GM23338 (cell line): ENCODE measurements around the gene PFKFB2. TPM values are rescaled to one million over a fixed set of nuclear protein-coding genes. Genes with fewer than 3 reads are reported as not detected.

Source experiments
- ATAC-seq: fragments of 200-7000 bp; cut with Tn5 transposase; 3 replicates; pipeline ENCODE4 v1.9.1; 2020
- DNase-seq: peaks from one replicate; pipeline ENCODE4 v3.0.0-alpha.2; 2015; ENCODE audit warnings: low spot score
- H2AFZ ChIP-seq: fragments of 200-600 bp; sonication (generic); 2 replicates; pipeline ENCODE4 v1.8.0; 2016; ENCODE audit warnings: antibody characterized with exemption, mild to moderate bottlenecking, moderate library complexity
- H3F3A ChIP-seq: fragments of 200-600 bp; sonication (generic); replicated peaks from 2 replicates; pipeline ENCODE4 v1.8.0; 2017; ENCODE audit warnings: antibody characterized with exemption, mixed run types, low read depth
- H3K27ac ChIP-seq: fragments of 200-600 bp; sonication (generic); 2 replicates; pipeline ENCODE4 v1.6.1; 2016; ENCODE audit warnings: low read depth
- H3K27me3 ChIP-seq: fragments of 200-600 bp; sonication (generic); 2 replicates; pipeline ENCODE4 v1.8.0; 2016; ENCODE audit warnings: mild to moderate bottlenecking, mixed run types, moderate library complexity; ENCODE audit not compliant: insufficient read depth
- H3K36me3 ChIP-seq: fragments of 200-600 bp; sonication (generic); 2 replicates; pipeline ENCODE4 v1.8.0; 2016; ENCODE audit warnings: mild to moderate bottlenecking; ENCODE audit not compliant: insufficient read depth
- H3K4me1 ChIP-seq: fragments of 200-600 bp; sonication (generic); 2 replicates; pipeline ENCODE4 v1.8.0; 2016; ENCODE audit warnings: mild to moderate bottlenecking, moderate library complexity; ENCODE audit not compliant: insufficient read depth
- H3K4me2 ChIP-seq: fragments of 200-600 bp; sonication (generic); 2 replicates; pipeline ENCODE4 v1.7.1; 2017; ENCODE audit warnings: mixed run types
- H3K4me3 ChIP-seq: fragments of 200-600 bp; sonication (generic); 2 replicates; pipeline ENCODE4 v1.6.1; 2016; ENCODE audit warnings: mixed run types
- H3K79me2 ChIP-seq: fragments of 200-600 bp; sonication (generic); replicated peaks from 2 replicates; pipeline ENCODE4 v1.8.0; 2017; ENCODE audit warnings: mild to moderate bottlenecking; ENCODE audit not compliant: insufficient read depth
- H3K9me2 ChIP-seq: fragments of 200-600 bp; sonication (generic); 2 replicates; pipeline ENCODE4 v1.8.0; 2017; ENCODE audit not compliant: insufficient read depth
- H4K20me1 ChIP-seq: fragments of 200-600 bp; sonication (generic); replicated peaks from 2 replicates; pipeline ENCODE4 v1.8.0; 2017; ENCODE audit warnings: mild to moderate bottlenecking; ENCODE audit not compliant: insufficient read depth
- H3K27ac Mint-ChIP-seq: 2 replicates; pipeline ENCODE4 v1.8.0; 2020; ENCODE audit warnings: inconsistent platforms, mild to moderate bottlenecking, moderate library complexity, mixed read lengths
- H3K27me3 Mint-ChIP-seq: 3 replicates; pipeline ENCODE4 v1.8.0; 2022; ENCODE audit warnings: low read depth, mild to moderate bottlenecking, moderate library complexity, mixed read lengths, inconsistent platforms; ENCODE audit not compliant: insufficient read depth, poor library complexity
- H3K36me3 Mint-ChIP-seq: 3 replicates; pipeline ENCODE4 v1.8.0; 2021; ENCODE audit warnings: low read depth, mild to moderate bottlenecking, inconsistent platforms, moderate library complexity, mixed read lengths
- H3K4me1 Mint-ChIP-seq: 3 replicates; pipeline ENCODE4 v1.8.0; 2020; ENCODE audit warnings: mild to moderate bottlenecking, inconsistent platforms, mixed read lengths
- H3K4me3 Mint-ChIP-seq: 3 replicates; pipeline ENCODE4 v1.8.0; 2021; ENCODE audit warnings: moderate library complexity, mild to moderate bottlenecking, inconsistent platforms, mixed read lengths
- H3K9me3 Mint-ChIP-seq: 3 replicates; pipeline ENCODE4 v1.8.0; 2020; ENCODE audit warnings: moderate library complexity, mild to moderate bottlenecking, inconsistent platforms, mixed read lengths
- CREB1 ChIP-seq: fragments of 250-450 bp; sonication (Bioruptor Pico); IDR thresholded peaks from 2 replicates; pipeline ENCODE4 v1.5.0; 2020; ENCODE audit warnings: low read depth, mild to moderate bottlenecking, moderate library complexity
- ETS1 ChIP-seq: IDR thresholded peaks from 2 replicates; pipeline ENCODE4 v1.6.1; 2016; ENCODE audit warnings: antibody characterized with exemption
- EZH2 ChIP-seq: fragments of 200-600 bp; sonication (generic); IDR thresholded peaks from one replicate; pipeline ENCODE4 v1.8.0; 2017; ENCODE audit warnings: antibody characterized with exemption, mild to moderate bottlenecking, low read depth; ENCODE audit not compliant: unreplicated experiment
- EZH2phosphoT487 ChIP-seq: fragments of 200-600 bp; sonication (generic); IDR thresholded peaks from one replicate; pipeline ENCODE4 v1.8.1; 2018; ENCODE audit warnings: antibody characterized with exemption; ENCODE audit not compliant: unreplicated experiment
- JUNB ChIP-seq: IDR thresholded peaks from one replicate; pipeline ENCODE4 v1.6.1; 2016; ENCODE audit warnings: antibody characterized with exemption; ENCODE audit not compliant: unreplicated experiment
- NANOG ChIP-seq: IDR thresholded peaks from 2 replicates; pipeline ENCODE4 v1.6.1; 2016; ENCODE audit warnings: antibody characterized with exemption, borderline replicate concordance
- POLR2AphosphoS5 ChIP-seq: IDR thresholded peaks from 2 replicates; pipeline ENCODE4 v1.6.1; 2016; ENCODE audit warnings: antibody characterized with exemption, low read depth
- REST ChIP-seq: IDR thresholded peaks from one replicate; pipeline ENCODE4 v1.6.1; 2018; ENCODE audit warnings: antibody characterized with exemption; ENCODE audit not compliant: unreplicated experiment
- STAT1 ChIP-seq: IDR thresholded peaks from one replicate; pipeline ENCODE4 v1.6.1; 2016; ENCODE audit warnings: antibody characterized with exemption; ENCODE audit not compliant: unreplicated experiment
- ZNF114 ChIP-seq: fragments of 250-450 bp; sonication (Bioruptor Pico); IDR thresholded peaks from 2 replicates; pipeline ENCODE4 v1.5.0; 2020; ENCODE audit warnings: mild to moderate bottlenecking, moderate library complexity
- ZNF331 ChIP-seq: fragments of 250-450 bp; sonication (Bioruptor Pico); IDR thresholded peaks from 2 replicates; pipeline ENCODE4 v1.5.0; 2020; ENCODE audit warnings: low read depth, mild to moderate bottlenecking, moderate library complexity
- ZNF462 ChIP-seq: fragments of 250-450 bp; sonication (Bioruptor Pico); IDR thresholded peaks from 2 replicates; pipeline ENCODE4 v1.5.0; 2020; ENCODE audit warnings: mild to moderate bottlenecking, moderate library complexity
- polyA plus RNA-seq: library from polyadenylated mRNA; unstranded; fragments of >200 nt; fragmentation: Nextera tagmentation; extraction: Ambion mirVana; gene quantifications from 2 replicates; pipeline ENCODE4 v1.2.1, GENCODE V29; 2016
- total RNA-seq: library from RNA; depleted of rRNA; stranded (reverse); fragments of >200 nt; shearing (Covaris generic); gene quantifications from 2 replicates; pipeline ENCODE4 v1.2.3, GENCODE V29; 2014
- TF ChIP-seq, protein P1 (sequence below), 2 experiments: fragments of 200-600 bp in 1 of 2; sonication (generic) in 1 of 2; conservative IDR thresholded peaks; 2 replicates each; pipeline versions ENCODE4 v1.5.1 to v1.6.1; 2016 to 2017; ENCODE audit warnings: antibody characterized with exemption in 2 of 2, low read depth in 2 of 2, mild to moderate bottlenecking in 2 of 2, moderate library complexity in 1 of 2

Gene PFKFB2
- total and polyA plus RNA-seq, 2 experiments from 2014 or later, result 4.9 to 14.8 TPM

DNA sequence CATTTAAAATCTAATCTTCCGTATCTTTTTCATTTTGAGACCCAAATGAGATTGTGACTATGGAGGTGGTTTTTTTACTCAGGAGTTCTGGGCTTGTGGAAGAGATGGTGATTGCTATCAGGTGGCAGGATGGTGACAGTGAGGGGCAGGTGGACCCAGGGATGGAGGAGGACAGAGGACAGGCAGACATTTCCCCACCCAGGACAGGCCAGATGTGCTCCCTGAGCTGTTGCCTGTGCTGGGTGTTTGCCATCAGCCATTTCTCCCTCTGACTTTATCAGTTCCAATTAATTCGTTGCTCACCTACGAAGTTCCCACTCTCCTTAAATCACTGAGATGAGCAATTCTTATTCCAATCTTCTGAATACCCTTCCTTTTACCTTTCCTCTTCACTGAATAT lies 47.0 kb upstream of the PFKFB2 start:
- Histone ChIP-seq H3K4me3 (no peak overlapping the region), H4K20me1 (no peaks in the 10 kb centered on the region), H2AFZ (no peak overlapping the region), H3F3A (no peaks in the 10 kb centered on the region), H3K27ac (no peak overlapping the region), H3K27me3 (no peaks in the 10 kb centered on the region), H3K79me2 (no peaks in the 10 kb centered on the region), H3K4me1 (no peaks in the 10 kb centered on the region), H3K9me2 (no peaks in the 10 kb centered on the region), H3K36me3 (no peaks in the 10 kb centered on the region), H3K4me2 (no peak overlapping the region)
- H3K36me3 Mint-ChIP-seq, result no peaks in the 10 kb centered on the region
- ATAC-seq, result no peak
- H3K4me1 Mint-ChIP-seq, result peaks cover 8% of the 10 kb centered on the region; the same call in 2 of the 3 replicates
- peaks cover 5% of the 10 kb centered on the region for H3K27me3 Mint-ChIP-seq
- no peaks in the 10 kb centered on the region for H3K9me3 Mint-ChIP-seq
- TF ChIP-seq EZH2, result no peak
- no peak for TF ChIP-seq STAT1
- TF ChIP-seq ZNF462 (CRISPR knock-in tag), result no peak
- no peak for TF ChIP-seq NANOG
- TF ChIP-seq POLR2AphosphoS5, result no peak
- no peak for TF ChIP-seq REST
- TF ChIP-seq ETS1, result no peak
- no peak for TF ChIP-seq ZNF114 (CRISPR knock-in tag)
- TF ChIP-seq JUNB, result no peak
- no peak for TF ChIP-seq EZH2phosphoT487
- no peak for TF ChIP-seq CREB1
- TF ChIP-seq ZNF331 (CRISPR knock-in tag), result no peak
- TF ChIP-seq, protein P1, sequence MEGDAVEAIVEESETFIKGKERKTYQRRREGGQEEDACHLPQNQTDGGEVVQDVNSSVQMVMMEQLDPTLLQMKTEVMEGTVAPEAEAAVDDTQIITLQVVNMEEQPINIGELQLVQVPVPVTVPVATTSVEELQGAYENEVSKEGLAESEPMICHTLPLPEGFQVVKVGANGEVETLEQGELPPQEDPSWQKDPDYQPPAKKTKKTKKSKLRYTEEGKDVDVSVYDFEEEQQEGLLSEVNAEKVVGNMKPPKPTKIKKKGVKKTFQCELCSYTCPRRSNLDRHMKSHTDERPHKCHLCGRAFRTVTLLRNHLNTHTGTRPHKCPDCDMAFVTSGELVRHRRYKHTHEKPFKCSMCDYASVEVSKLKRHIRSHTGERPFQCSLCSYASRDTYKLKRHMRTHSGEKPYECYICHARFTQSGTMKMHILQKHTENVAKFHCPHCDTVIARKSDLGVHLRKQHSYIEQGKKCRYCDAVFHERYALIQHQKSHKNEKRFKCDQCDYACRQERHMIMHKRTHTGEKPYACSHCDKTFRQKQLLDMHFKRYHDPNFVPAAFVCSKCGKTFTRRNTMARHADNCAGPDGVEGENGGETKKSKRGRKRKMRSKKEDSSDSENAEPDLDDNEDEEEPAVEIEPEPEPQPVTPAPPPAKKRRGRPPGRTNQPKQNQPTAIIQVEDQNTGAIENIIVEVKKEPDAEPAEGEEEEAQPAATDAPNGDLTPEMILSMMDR (conservative IDR thresholded peaks at IDR 0.05; ENCODE audit: low read depth in 2 of 2), result no peak
- DNase-seq, result no peak
- H3K27ac Mint-ChIP-seq, result no peak overlapping the region
- H3K4me3 Mint-ChIP-seq, result no peak overlapping the region
